Stimulated activated CD8-positive, alpha-beta memory T cell treated with anti-CD3 and anti-CD28 coated beads, Interleukin-4, amount 100 ng/mL, for 24 hours (primary cell): Measurements from ENCODE around the gene SCRT2.

Experiments used
- DNase-seq: peaks from one replicate; pipeline ENCODE4 v3.0.0-alpha.2; 2020; ENCODE audit warnings: low read depth

The SCRT2 gene

GRCh38 chr20:672963-673602 is 2.5 kb downstream of the SCRT2 start:
- no peak for DNase-seq

GRCh38 chr20:671252-672030 is 4.2 kb downstream of the SCRT2 start:
- no peak for DNase-seq

GRCh38 chr20:669573-669972 is 6.0 kb downstream of the SCRT2 start:
- no peak for DNase-seq

- no peak for DNase-seq
Observed at GRCh38 chr20:668638-669037, 7.0 kb downstream of the SCRT2 start.

GRCh38 chr20:668050-668449 is 7.6 kb downstream of the SCRT2 start:
- DNase-seq: no peak

- peak; percentile 42 for DNase-seq
Observed at GRCh38 chr20:667351-668034, 8.1 kb downstream of the SCRT2 start.

- no peak for DNase-seq
Observed at GRCh38 chr20:666877-667276, 8.7 kb downstream of the SCRT2 start.

GRCh38 chr20:665276-665675 is 10.3 kb downstream of the SCRT2 start:
- no peak for DNase-seq

- DNase-seq: no peak
Observed at GRCh38 chr20:664576-664975, 11.0 kb downstream of the SCRT2 start.

- no peak for DNase-seq
Observed at GRCh38 chr20:664151-664550, 11.5 kb downstream of the SCRT2 start.

- DNase-seq: no peak
Observed at GRCh38 chr20:663315-664090, 12.1 kb downstream of the SCRT2 start.

- DNase-seq: no peak
Observed at GRCh38 chr20:662277-663192, 13.1 kb downstream of the SCRT2 start.

- no peak for DNase-seq
Observed at GRCh38 chr20:661474-662270, 13.9 kb downstream of the SCRT2 start.

- no peak for DNase-seq
Observed at GRCh38 chr20:658731-659291, 16.8 kb downstream of the SCRT2 start.

- DNase-seq: no peak
Observed at GRCh38 chr20:658202-658601, 17.4 kb downstream of the SCRT2 start.

GRCh38 chr20:655726-656624 is 19.6 kb downstream of the SCRT2 start:
- no peak for DNase-seq

GRCh38 chr20:654417-654750 is 21.2 kb downstream of the SCRT2 start:
- DNase-seq: no peak

- DNase-seq: peak; percentile 7
Observed at GRCh38 chr20:653590-654416, 21.8 kb downstream of the SCRT2 start.
